Right lobe of liver (tissue), 6 donors: Measurements from ENCODE around the gene DNAJB1. TPM values are rescaled to one million over a fixed set of nuclear protein-coding genes. Genes with fewer than 3 reads are reported as not detected.
A peak's percentile ranks its signal among the peaks of the same experiment; 100 is the strongest.

Source experiments
- ATAC-seq, 4 donors: fragments of 200-7000 bp; cut with Tn5 transposase; one replicate each; pipeline ENCODE4 v1.9.1; 2020; ENCODE audit warnings: mild to moderate bottlenecking in 4 of 4, moderate library complexity in 4 of 4
- DNase-seq, 3 donors: peaks; one replicate each; pipeline ENCODE4 v3.0.0-alpha.2; 2020
- H3K27ac ChIP-seq, 3 donors: fragments of 200-600 bp; one replicate each; pipeline ENCODE4 v1.8.0; 2022
- H3K27me3 ChIP-seq, 2 donors: fragments of 200-600 bp; one replicate each; pipeline ENCODE4 v1.8.0; 2022
- H3K36me3 ChIP-seq, 4 donors: fragments of 200-600 bp; sonication (generic) in 1 of 4; one replicate each; pipeline versions ENCODE4 v1.5.1 to v1.8.0; 2017 to 2022; ENCODE audit warnings: control low read depth in 1 of 4
- H3K4me1 ChIP-seq, 4 donors: fragments of 200-600 bp; sonication (generic) in 1 of 4; one replicate each; pipeline versions ENCODE4 v1.5.1 to v1.8.0; 2017 to 2022; ENCODE audit warnings: control low read depth in 1 of 4
- H3K4me3 ChIP-seq, 3 donors: fragments of 200-600 bp; one replicate each; pipeline ENCODE4 v1.8.0; 2022
- H3K9me3 ChIP-seq, 4 donors: fragments of 200-600 bp; sonication (generic) in 1 of 4; one replicate each; pipeline versions ENCODE4 v1.5.1 to v1.8.0; 2017 to 2022; ENCODE audit warnings: control low read depth in 1 of 4
- POLR2A ChIP-seq: fragments of 450-650 bp; IDR thresholded peaks from one replicate; pipeline ENCODE4 v1.6.1; 2017; ENCODE audit warnings: antibody characterized with exemption, mild to moderate bottlenecking
- WGBS: methylation state at CpG from one replicate; pipeline ENCODE4 v1.1.6; 2018; ENCODE audit warnings: low coverage, low lambda C conversion rate; ENCODE audit not compliant: insufficient coverage; ENCODE audit errors: missing lambda C conversion rate; 5-methylcytosine and 5-hydroxymethylcytosine counted together
- intact Hi-C, 2 donors: fragments of 100-400 bp; cut with DNase I; formaldehyde crosslinking; loops; one replicate each; pipeline versions ENCODE4 v1.11.2 to v1.14.1; 2022
- total RNA-seq, 6 experiments: library from RNA; depleted of rRNA in 2 of 6; stranded (reverse); fragments of >200 nt in 2 of 6; fragmentation: NEBNext Ultra II Directional in 3 of 6; extraction: Animal tissue kit (Norgen Biotek cat#: 25700) in 3 of 6; gene quantifications; one replicate each; pipeline versions ENCODE4 v1.1.0 to v1.2.4, GENCODE V29; 2016 to 2023
- TF ChIP-seq, protein P1 (sequence below), 4 donors: fragments of 200-600 bp in 3 of 4; fragments of 450-650 bp in 1 of 4; IDR thresholded peaks; one replicate each; pipeline versions ENCODE4 v1.5.1 to v1.8.0; 2016 to 2022; ENCODE audit warnings: antibody characterized with exemption in 4 of 4, mild to moderate bottlenecking in 2 of 4
- donor health status: DM: no; HTN: yes; CAD: no.
- donor health status: DM: no; HTN: no; CAD: no.
- donor health status: DM: no; HTN: no; CAD: no.
- donor health status: DM: no; HTN: yes; CAD: no.
- donor health status: DM: no; HTN: yes; CAD: no.

DNAJB1 gene
- total RNA-seq, 6 experiments from 2014 or later, result 35.7 to 76.8 (median 52.1) TPM

DNA sequence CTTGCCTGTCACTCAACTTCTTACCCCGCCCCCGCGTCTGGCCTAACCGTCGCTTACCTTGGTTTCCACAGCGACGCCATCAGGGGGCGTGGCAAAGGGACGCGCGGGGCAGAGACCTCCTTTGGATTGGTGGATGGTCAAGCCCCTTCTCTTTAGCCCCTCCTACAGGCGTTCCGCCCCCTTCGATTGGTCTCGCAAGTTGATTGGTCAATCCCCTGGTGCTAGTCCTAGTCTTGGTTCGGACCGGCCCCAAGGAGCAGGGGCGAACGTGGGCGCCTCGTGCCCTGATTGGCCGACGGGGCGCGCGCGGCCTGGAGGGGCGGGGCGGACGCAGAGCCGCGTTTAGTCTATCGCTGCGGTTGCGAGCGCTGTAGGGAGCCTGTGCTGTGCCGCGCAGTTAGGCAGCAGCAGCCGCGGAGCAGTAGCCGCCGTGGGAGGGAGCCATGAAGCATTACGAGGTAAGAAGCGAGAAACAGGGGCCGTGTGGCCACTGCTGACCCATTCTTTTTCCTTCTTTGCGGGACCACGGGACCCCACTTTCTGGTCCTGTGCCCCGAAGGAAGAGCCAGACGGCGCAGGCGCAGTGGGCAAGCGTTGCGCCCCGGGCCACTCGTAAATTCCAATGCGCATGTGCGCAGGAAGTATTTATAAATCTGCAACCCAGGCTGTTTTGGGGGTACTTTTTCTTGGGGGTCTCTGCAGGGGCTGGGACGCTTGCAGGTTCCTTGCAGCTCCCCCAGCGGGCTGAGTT lies 11.2 kb upstream of the DNAJB1 start, which contains the start of gene TECR:
TECR (plus strand) TSS at position 341 of the 751 bp plus-strand sequence; CDS start at position 444, 103 bp downstream.
- WGBS, result 0% methylated on average over 30 of the region's 59 CpGs
- Histone ChIP-seq H3K4me1 (peaks cover 0 to 11% (median 0%) of the 10 kb centered on the region in 4 donors), H3K4me3 (peak within 1 kb of the TSS; percentile 79 to 90 (median 87)), H3K9me3 (no peaks in the 10 kb centered on the region), H3K27me3 (no peaks in the 10 kb centered on the region), H3K36me3 (no peaks in the 10 kb centered on the region), H3K27ac (peak within 1 kb of the TSS; percentile 74 to 91 (median 77))
- peak; percentile 98 for TF ChIP-seq POLR2A
- TF ChIP-seq, protein P1, sequence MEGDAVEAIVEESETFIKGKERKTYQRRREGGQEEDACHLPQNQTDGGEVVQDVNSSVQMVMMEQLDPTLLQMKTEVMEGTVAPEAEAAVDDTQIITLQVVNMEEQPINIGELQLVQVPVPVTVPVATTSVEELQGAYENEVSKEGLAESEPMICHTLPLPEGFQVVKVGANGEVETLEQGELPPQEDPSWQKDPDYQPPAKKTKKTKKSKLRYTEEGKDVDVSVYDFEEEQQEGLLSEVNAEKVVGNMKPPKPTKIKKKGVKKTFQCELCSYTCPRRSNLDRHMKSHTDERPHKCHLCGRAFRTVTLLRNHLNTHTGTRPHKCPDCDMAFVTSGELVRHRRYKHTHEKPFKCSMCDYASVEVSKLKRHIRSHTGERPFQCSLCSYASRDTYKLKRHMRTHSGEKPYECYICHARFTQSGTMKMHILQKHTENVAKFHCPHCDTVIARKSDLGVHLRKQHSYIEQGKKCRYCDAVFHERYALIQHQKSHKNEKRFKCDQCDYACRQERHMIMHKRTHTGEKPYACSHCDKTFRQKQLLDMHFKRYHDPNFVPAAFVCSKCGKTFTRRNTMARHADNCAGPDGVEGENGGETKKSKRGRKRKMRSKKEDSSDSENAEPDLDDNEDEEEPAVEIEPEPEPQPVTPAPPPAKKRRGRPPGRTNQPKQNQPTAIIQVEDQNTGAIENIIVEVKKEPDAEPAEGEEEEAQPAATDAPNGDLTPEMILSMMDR (IDR thresholded peaks at IDR 0.05), result peak in 1 of 4 donors; percentile 22
- peak; percentile 100 for DNase-seq
- peak; percentile 95 to 99 (median 98) for ATAC-seq
- intact Hi-C loops, result no loop called here

DNA sequence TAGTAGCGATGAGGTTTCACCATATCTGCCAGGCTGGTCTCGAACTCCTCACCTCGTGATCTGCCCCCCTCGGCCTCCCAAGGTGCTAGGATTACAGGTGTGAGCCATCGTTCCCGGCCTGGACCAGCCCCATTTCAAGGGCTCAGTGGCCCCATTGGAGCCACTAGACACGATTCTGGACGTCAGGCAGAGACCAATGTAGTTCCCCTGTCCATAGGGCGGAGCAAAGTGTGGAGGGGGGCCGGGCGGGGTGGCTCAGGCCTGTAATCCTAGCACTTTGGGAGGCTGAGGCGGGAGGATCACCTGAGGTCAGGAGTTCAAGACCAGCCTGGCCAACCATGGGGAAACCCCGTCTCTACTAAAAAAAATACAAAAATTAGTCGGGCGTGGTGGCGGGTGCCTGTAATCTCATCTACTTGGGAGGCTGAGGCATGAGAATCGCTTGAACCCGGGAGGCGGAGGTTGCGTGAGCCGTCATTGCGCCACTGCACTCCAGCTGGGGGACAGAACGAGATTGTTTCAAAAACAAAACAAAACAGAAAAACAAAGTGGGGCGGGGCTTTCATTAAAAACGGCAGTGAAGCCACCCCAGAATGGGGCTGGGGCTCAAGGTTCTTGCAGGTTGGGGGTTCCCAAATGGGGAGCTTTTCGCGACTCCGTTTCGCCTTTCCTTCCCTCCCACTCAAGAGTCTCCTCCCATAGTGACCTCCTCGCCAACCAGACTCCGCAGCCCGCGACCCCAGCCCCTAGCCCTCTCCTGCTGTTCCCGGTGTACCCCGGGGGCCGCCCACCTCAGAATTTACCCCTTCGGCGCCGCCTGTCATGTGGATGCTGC lies 10.4 kb upstream of the DNAJB1 start:
- H3K27me3 ChIP-seq, result no peaks in the 10 kb centered on the region
- WGBS, result 17% methylated on average over 23 of the region's 39 CpGs
- peak overlapping the region; percentile 50 to 90 (median 87) for H3K4me3 ChIP-seq
- DNase-seq (peak in 1 of 3 donors; percentile 57), ATAC-seq (no peak)
- peak overlapping the region in 1 of 3 donors; percentile 39 for H3K27ac ChIP-seq
- no peak for TF ChIP-seq POLR2A
- TF ChIP-seq, protein P1 (IDR thresholded peaks at IDR 0.05), result no peak
- no peaks in the 10 kb centered on the region for H3K9me3 ChIP-seq
- intact Hi-C loops, result no loop called here
- H3K36me3 ChIP-seq, result no peaks in the 10 kb centered on the region
- peaks cover 0 to 11% (median 0%) of the 10 kb centered on the region in 4 donors for H3K4me1 ChIP-seq

DNA sequence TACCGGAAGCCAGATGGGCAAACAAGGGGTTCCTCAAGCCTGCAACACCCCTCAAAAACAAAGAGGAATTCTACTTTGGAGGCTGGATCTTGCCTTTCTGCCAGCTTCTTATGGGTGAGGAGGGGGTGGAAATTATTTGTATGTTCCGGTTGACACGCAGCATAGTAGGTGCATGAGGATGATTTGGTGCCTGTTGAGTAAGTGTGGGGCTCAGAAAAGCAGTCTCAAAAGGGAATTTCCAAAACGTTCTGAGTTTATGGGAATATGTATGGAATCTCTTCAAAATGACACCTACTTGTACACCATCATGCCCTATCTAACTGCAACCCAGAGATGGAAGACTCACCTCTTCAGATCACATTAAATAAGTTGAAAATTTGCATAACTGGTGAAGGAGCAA lies 8.2 kb upstream of the DNAJB1 start:
- intact Hi-C loops, result no loop called here
- ATAC-seq (no peak), DNase-seq (no peak)
- Histone ChIP-seq H3K36me3 (no peaks in the 10 kb centered on the region), H3K9me3 (no peaks in the 10 kb centered on the region), H3K4me3 (no peak overlapping the region), H3K4me1 (peaks cover 0 to 11% (median 0%) of the 10 kb centered on the region in 4 donors), H3K27ac (no peak overlapping the region), H3K27me3 (no peaks in the 10 kb centered on the region)
- WGBS, result 85% methylated on average over 4 of the region's 4 CpGs
- TF ChIP-seq, protein P1 (IDR thresholded peaks at IDR 0.05), result no peak
- TF ChIP-seq POLR2A, result no peak

DNA sequence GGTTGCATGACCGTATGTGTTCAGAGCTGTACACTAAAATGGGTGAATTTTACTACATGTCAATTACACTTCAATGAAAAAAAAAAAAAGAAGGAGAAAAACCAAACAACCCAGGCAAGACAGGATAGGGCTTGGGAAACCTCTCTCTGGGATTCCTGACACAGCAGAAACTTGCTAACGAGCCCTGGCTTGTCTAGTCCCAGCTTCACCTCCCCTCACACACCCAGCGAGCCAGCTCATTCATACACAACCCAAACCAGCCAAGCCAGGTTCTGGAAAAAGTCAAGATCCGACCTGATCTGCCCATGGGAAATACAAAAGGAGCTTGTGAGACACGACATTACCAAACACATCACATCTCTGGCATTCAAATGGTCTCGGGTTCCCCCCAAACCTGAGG lies 7.5 kb upstream of the DNAJB1 start:
- Histone ChIP-seq H3K36me3 (no peaks in the 10 kb centered on the region), H3K9me3 (no peaks in the 10 kb centered on the region), H3K4me1 (peaks cover 0 to 8% (median 0%) of the 10 kb centered on the region in 4 donors), H3K27me3 (no peaks in the 10 kb centered on the region), H3K4me3 (no peak overlapping the region), H3K27ac (no peak overlapping the region)
- DNase-seq, result no peak
- TF ChIP-seq, protein P1 (IDR thresholded peaks at IDR 0.05), result no peak
- TF ChIP-seq POLR2A, result no peak
- intact Hi-C loops, result no loop called here
- 71% methylated on average over 3 of the region's 6 CpGs for WGBS
- no peak for ATAC-seq
